ENCODE data around the gene IGDCC3. TPM values are rescaled to one million over a fixed set of nuclear protein-coding genes. Genes with fewer than 3 reads are reported as not detected.

The IGDCC3 gene
- polyA plus RNA-seq, 1 donor = 8.1 TPM

DNA sequence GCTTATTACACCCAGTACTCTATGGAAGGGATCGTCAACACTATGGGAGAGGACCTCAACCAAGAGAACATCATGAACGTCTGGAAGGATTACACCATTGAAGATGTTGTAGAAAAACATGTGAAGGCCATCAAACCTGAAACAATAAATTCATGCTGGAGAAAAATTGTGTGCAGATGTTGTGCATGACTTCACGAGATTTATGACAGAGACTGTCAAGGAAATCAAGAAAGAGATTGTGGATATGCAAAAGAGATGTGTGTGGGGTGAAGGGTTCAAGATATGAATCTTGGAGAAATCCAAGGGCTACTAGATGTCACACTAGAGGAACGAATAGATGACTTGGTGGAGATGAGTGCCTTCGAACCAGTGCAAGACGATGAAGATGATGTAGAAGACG, 87.6 kb downstream of the IGDCC3 start:
- no peak for DNase-seq

DNA sequence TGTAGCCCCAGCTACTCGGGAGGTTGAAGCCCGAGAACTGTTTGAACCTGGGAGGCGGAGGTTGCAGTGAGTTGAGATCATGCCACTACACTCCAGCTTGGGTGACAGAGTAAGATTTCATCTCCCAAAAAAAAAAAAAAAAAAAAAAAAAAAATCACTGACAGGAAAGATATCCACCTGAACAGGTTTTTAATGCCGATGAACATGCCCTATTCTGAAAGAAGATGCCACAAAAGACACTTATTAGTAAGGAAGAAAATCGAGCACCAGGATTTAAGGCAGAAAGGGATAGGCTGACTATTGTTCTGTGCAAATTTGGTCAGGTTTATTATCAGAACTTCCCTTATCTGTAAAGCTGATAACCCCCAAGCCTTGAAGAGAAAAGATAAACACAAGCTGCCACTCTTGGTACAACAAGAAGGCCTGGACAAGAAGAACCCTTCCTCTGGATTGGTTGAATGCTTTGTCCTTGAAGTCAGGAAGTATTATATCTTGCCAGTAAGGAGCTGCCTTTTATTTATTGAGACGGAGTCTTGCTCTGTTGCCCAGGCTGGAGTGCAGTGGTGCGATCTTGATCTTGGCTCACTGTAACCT, 88.4 kb downstream of the IGDCC3 start:
- DNase-seq = no peak

GRCh38 chr15:65287520-65287855, 90.3 kb downstream of the IGDCC3 start:
- no peak for DNase-seq

DNA sequence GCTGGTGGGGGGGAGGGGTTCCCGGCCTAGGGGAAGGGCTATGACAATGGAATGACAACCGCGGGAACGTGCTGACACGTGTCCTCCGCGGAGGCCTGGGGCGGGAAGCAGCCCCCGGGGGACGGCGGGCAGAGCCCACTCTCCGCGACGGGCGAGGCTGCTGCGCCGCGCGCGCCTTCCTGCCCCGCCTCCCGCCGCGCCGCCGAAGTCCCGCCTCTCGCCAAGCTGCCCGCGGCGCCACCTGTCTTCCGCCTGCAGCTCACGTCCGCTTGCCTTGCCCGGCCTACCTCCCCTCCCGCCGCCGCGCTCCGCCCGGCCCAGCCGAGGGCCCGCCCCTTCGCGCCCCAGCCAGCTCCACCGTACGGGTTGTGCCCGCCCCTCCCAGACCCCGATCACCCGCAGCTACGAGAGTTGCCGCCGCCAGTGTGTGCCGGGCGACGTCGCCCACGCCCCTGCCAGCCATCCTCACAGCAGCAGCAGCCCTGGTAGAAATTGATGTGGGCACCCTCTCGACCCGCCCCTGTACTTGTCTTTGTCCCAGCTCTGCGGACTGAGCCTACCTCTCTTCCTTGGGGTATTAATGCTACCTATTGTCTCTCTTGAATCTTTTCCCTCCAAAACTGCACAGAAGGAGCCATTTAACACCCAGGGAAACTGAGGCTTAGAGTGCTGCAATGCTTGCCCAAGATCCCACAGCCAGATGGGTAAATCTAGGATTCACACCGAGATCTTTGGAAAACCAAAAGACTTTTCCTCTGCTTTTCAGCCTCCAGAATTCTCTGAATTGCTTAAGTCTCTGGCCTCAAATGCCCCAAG, 90.9 kb downstream of the IGDCC3 start, which contains the start of gene PARP16:
PARP16 (minus strand) TSS at position 180 of the 816 bp plus-strand sequence. CDS start 457 bp downstream, outside the sequence.
- peak; percentile 88 for DNase-seq

DNA sequence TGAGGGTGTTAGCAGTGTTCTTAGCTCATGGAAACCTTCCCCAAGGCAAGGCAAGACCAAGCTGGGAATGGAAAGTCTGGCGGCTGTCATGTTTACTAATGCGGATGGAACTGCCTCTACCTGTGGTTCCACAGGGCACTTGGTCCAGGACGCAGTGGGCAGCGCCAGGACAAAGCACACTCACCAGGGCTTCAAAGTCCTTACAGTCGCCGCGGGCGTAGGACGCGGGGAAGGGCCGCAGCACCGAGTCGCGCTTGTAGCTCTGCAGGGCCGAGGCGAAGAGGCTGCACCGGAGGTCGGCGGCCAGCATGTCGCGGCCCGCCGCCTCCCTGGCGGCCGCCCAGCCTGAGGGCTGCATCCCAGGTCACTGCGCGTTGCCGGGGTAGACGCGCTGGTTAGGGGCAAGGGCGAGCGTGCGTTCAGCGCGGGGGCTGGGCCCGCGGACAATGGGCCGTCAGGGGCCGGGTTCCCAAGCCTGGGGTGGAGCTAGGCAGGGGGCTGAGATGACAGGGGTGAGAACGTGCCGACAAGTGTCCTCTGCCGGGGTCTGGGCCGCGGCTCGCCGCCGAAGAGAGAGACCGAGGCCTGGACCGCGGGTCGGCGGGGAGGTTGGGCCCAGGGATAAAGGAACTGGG, 91.6 kb downstream of the IGDCC3 start:
- DNase-seq = no peak

- no peak for DNase-seq
Observed at GRCh38 chr15:65285291-65286068, 92.3 kb downstream of the IGDCC3 start.

DNA sequence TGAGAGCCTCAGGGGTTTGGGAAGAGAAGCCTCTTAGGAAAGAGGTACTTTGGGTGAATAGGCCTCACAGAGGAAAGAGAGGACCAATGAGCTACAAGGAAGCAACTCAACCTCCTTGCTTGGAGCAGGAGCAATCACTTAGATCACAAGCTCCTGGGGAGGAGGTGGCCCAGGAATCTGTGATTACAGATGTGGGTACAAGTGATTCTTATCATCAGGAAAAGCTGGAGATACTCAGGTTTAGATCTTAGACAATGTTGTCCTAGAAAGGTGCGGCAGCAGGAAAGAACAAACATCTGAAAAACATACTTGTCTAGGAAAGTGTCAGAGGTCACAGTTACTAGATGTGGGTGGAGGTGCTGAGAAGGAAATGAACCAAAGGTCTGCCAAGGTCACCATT, 99.3 kb downstream of the IGDCC3 start:
- no peak for DNase-seq

Other genes with a start within 250 kb of the IGDCC3 start
- 36.1 TPM for gene PDCD7, start 244.2 kb downstream of the IGDCC3 start, polyA plus RNA-seq (ENCODE audit: insufficient read length)
- 76.1 TPM for gene CLPX, start 192.7 kb downstream of the IGDCC3 start, polyA plus RNA-seq (ENCODE audit: insufficient read length)
- gene CILP, start 166.5 kb downstream of the IGDCC3 start, polyA plus RNA-seq (ENCODE audit: insufficient read length) = 3.8 TPM
- gene PARP16, start 91.1 kb downstream of the IGDCC3 start, polyA plus RNA-seq (ENCODE audit: insufficient read length) = 17.9 TPM
- gene RNU5A-1, start 82.0 kb downstream of the IGDCC3 start, polyA plus RNA-seq (ENCODE audit: insufficient read length) = not detected
- not detected for gene RNU5B-1, start 73.3 kb downstream of the IGDCC3 start, polyA plus RNA-seq (ENCODE audit: insufficient read length)
- 13.2 TPM for gene IGDCC4, start 44.9 kb upstream of the IGDCC3 start, polyA plus RNA-seq (ENCODE audit: insufficient read length)
- 40.1 TPM for gene DPP8, start 139.7 kb upstream of the IGDCC3 start, polyA plus RNA-seq (ENCODE audit: insufficient read length)
- 188 TPM for gene HACD3, start 152.5 kb upstream of the IGDCC3 start, polyA plus RNA-seq (ENCODE audit: insufficient read length)
- 58.6 TPM for gene INTS14, start 233.1 kb upstream of the IGDCC3 start, polyA plus RNA-seq (ENCODE audit: insufficient read length)
- gene SLC24A1, start 243.9 kb upstream of the IGDCC3 start, polyA plus RNA-seq (ENCODE audit: insufficient read length) = 25.9 TPM

Data from left kidney (tissue), 2 donors.